AG08395 (cell line): Measurements from ENCODE around the gene SQSTM1.

ENCODE experiments used
- DNase-seq: peaks from one replicate; pipeline ENCODE4 v3.0.0; 2012; ENCODE audit warnings: mixed read lengths, low spot score

The SQSTM1 gene

GRCh38 chr5:179874136-179874535 is 53.4 kb downstream of the SQSTM1 start:
- no peak for DNase-seq

DNA sequence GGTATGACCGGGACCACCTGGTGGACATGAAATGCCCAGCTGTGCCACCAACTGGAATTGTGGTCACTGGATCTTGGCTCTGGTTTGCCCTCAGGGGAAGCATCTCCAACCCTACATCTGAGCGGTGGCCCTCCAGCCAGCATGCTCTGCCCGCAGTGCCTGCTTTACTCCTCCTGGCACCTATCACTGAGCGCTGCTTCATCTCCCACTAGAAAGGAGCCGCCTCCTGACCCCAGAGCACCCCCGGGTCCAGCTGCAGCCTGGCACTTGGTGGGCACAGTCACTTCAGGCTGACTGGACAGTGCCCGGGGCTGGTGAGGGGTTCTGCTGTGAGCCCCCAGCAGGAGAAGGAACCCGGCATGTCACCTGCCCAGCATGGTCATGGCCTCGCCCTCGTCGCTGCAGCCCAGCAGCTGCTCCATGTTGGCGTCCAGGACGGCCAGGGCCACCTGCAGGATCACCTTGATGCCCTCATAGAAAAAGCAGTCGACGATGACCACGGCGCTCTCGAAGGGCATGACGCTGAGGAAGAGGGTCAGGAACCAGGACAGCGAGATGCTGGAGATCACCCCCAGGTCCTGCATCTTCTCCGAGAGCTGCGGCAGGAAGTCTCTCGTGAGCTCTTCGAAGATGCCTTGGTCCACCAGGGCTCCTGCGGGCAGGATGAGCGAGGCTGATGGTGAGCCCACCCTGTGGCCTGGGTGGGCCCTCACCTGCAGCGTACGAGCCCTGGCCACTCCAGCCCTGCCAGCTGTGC is 54.0 kb downstream of the SQSTM1 start:
- DNase-seq: no peak

DNA sequence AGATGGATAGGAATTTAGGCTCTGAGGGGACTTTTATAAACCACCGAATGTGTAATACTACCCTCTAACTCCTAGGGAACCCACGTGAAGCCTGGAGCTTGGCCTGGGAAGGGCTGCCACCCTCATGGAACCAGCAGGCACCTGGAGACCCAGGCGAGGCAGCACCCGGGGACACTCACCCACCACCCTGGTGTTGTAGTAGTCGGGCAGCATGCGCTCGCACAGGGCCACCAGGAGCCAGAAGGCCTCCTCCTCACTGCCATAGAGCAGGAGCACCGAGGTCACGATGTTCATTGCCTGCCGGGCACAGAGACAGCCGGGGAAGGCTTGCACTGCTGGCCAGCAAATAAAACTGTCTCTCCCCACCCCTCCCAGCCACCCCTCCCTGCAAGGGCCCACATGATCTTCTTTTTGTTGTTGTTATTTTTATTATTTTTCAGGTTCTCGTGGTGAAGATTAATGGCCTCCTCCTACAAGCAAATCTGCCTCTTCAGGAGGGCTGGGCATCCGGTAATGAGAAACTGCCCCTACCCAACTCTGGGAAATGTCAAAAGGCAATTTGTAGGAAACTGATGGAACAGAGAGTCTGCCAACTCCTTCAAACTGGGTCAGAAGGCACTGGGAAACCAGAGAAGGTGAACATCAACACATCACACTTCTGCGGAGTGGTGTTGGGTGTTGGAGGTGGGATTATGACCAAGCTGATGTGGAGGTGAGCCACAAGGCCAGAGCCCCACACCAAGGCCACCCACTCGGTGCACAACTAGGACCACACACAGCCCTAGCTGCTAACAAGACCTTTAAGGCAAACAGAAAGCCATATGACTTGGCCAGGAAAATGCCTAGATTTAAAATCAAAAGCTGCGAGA is 55.3 kb downstream of the SQSTM1 start:
- DNase-seq: no peak

DNA sequence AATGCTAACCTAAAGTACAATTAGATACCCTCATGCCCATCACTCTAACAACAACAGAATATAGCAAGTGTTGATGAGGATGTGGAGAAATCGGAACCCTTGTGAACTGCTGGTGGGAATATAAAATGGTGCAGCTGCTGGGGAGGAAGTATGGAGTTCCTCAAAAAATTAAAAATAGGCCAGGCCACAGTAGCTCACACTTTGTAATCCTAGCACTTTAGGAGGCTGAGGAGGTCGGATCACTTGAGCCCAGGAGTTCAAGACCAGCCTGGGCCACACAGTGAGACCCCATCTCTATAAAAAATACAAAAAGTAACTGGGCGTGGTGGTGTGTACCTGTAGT is 55.9 kb downstream of the SQSTM1 start:
- no peak for DNase-seq

- no peak for DNase-seq
Observed at GRCh38 chr5:179878222-179879002, 57.7 kb downstream of the SQSTM1 start.

GRCh38 chr5:179879003-179879689 is 58.4 kb downstream of the SQSTM1 start:
- DNase-seq: no peak

GRCh38 chr5:179879690-179880010 is 58.9 kb downstream of the SQSTM1 start:
- no peak for DNase-seq

GRCh38 chr5:179880066-179880650 is 59.5 kb downstream of the SQSTM1 start:
- no peak for DNase-seq

DNA sequence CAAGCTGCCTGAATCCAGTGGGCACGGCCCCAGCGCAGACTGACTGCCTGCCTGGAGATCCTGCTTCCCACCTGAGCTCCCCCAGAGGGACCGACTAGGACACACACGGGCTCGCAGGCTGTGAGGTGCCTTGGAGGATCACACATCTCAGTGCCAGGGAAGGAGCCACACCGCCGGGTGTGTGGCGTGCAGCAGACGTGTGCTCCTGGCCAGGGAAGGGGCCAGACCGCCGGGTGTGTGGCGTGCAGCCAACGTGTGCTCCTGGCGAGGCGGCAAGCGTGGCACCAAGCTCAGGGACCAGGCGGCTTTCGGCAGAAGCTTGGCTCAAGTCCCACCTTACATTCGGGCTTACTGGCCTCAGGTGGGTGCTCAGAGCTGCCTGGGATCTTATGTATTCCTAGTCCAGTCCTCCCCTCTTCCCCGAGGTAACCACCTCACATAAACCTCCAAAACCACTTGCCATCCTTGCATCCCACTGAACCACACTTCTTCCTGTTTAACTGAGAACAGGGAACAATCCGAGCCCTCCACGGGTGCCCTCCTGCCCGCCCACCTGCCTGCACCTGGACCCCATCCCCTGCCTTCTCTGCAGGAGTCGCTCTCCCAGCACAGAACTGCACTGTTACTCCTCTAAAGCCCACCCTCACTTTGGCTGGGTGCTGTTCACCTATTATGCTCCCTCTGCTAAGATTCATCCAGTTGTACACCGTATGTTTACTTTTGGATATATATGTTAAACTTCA is 60.3 kb downstream of the SQSTM1 start:
- DNase-seq: no peak

DNA sequence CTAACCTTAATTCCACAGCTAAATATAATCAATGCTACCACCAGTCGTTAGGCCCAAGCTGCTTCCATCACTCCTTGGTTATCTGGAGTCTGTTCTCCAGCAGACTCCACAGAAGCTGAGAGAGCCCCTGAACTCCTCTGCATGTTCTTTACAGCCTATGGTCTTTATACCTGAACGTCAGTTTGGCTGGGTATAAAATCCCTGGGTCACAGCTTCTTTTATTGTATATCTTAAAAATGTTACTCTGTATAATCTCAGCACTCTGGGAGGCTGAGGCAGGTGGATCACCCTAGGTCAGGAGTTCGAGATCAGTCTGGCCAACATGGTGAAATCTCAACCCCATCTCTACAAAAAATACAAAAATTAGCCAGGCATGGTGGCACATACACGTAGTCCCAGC is 61.6 kb downstream of the SQSTM1 start:
- no peak for DNase-seq

DNA sequence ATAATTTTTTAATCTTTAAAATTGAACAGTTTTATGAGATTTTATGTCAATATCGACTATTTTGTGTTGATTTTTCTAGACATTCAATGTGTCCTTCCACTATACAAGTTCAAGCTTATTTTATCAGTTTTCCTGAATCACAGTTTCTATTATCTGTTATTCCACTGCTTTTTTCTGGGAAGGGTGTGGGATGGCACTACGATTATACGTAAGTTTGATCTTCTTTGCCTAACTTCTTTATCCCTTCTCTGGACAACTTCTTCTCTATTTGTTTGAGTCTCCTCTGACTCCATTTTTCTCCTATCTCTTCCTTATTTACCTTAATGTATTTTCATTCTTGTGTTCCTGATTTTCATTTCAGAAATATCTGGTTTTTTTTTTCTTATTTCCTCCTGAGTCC is 62.5 kb downstream of the SQSTM1 start:
- no peak for DNase-seq

- no peak for DNase-seq
Observed at GRCh38 chr5:179885491-179886090, 64.9 kb downstream of the SQSTM1 start.

DNA sequence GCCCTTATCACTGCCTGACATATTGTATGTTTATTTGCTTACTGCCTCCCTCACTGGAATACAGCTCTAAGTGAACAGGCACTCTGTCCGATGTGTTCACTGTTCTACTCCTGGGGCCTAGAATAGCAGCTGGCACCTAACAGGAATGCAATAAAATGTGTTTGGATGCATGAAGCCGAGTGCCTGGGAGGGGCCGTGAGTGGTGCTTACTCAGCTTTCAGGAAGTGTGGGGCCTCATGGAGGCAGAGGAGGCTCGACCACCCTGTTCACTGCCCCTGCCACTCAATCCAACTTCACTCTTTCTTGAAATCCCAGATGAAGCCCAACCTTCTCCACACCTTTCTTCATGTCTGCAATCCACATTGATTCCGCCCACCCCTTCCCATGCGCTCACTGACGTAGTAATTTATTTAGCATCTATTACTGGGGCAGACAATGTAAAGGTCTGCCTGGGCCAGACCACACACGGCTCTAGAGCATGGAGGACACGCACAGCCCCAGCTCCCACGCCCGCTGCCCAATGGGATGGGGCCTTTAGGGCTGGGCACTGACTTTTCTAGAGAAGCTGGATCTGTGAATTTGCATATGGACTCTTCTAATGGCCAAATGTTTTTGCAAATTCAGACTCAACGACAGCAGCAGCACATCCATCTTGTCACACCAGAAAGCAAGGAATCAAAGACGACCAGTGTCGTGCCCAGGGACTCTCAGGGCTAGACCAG is 65.6 kb downstream of the SQSTM1 start:
- DNase-seq: no peak

DNA sequence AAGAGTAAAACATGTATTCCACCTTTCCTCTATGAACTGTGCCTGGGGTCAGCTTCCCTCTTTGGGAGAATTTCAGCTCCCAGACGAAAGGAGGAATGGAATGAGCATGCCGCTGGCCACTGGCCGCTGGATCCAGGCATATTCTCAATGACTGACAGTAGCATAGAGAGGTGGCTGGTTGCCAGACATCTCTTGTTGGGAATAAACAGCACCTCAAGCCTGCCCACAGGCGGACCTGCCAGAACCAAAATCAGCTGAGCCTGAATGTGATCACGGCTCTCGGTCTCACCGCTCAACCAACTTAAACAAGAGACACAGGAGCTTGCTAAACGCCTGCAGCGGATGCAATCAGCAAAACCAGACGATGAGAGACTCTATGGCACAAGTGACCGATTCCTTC is 66.4 kb downstream of the SQSTM1 start:
- DNase-seq: no peak
